ENCODE measurements around the gene TNFRSF19.
"Not testable (repeated sequence)": the region's sequence is repeated elsewhere in the genome, so short reads cannot be mapped to it uniquely, and the experiment has no call there.

Gene TNFRSF19

GRCh38 chr13:23656637-23657371 lies 86.6 kb downstream of the TNFRSF19 start:
- no peak for FAIRE-seq

- FAIRE-seq: no peak
Measured at GRCh38 chr13:23658929-23659541, 88.8 kb downstream of the TNFRSF19 start.

GRCh38 chr13:23660249-23660648 lies 90.0 kb downstream of the TNFRSF19 start:
- FAIRE-seq: no peak

GRCh38 chr13:23666582-23666981 lies 96.4 kb downstream of the TNFRSF19 start:
- no peak for FAIRE-seq

- FAIRE-seq: no peak
Measured at GRCh38 chr13:23667750-23668149, 97.5 kb downstream of the TNFRSF19 start.

GRCh38 chr13:23668562-23668961 lies 98.3 kb downstream of the TNFRSF19 start:
- no peak for FAIRE-seq

- FAIRE-seq: no peak
Measured at GRCh38 chr13:23670793-23671192, 100.6 kb downstream of the TNFRSF19 start.

GRCh38 chr13:23671377-23671776 lies 101.2 kb downstream of the TNFRSF19 start:
- FAIRE-seq: no peak

GRCh38 chr13:23671897-23672296 lies 101.7 kb downstream of the TNFRSF19 start:
- no peak for FAIRE-seq

- FAIRE-seq: no peak
Measured at GRCh38 chr13:23672616-23673015, 102.4 kb downstream of the TNFRSF19 start.

- FAIRE-seq: no peak
Measured at GRCh38 chr13:23673354-23673753, 103.1 kb downstream of the TNFRSF19 start.

- no peak for FAIRE-seq
Measured at GRCh38 chr13:23673867-23674605, 103.8 kb downstream of the TNFRSF19 start.

- FAIRE-seq: no peak
Measured at GRCh38 chr13:23674795-23675640, 104.8 kb downstream of the TNFRSF19 start.

GRCh38 chr13:23677679-23678288 lies 107.6 kb downstream of the TNFRSF19 start:
- not testable (repeated sequence) for FAIRE-seq

- FAIRE-seq: no peak
Measured at GRCh38 chr13:23678795-23679194, 108.6 kb downstream of the TNFRSF19 start.

- no peak for FAIRE-seq
Measured at GRCh38 chr13:23679220-23679619, 109.0 kb downstream of the TNFRSF19 start.

- no peak for FAIRE-seq
Measured at GRCh38 chr13:23680845-23681669, 110.8 kb downstream of the TNFRSF19 start.

- no peak for FAIRE-seq
Measured at GRCh38 chr13:23683084-23683483, 112.9 kb downstream of the TNFRSF19 start.

GRCh38 chr13:23684647-23685046 lies 114.4 kb downstream of the TNFRSF19 start:
- no peak for FAIRE-seq

- no peak for FAIRE-seq
Measured at GRCh38 chr13:23685416-23685815, 115.2 kb downstream of the TNFRSF19 start.

GRCh38 chr13:23686948-23687347 lies 116.7 kb downstream of the TNFRSF19 start:
- no peak for FAIRE-seq

All from colon (tissue), 2 donors.